Measurements from ENCODE around the gene SKAP1.

Gene SKAP1

GRCh38 chr17:48093341-48094045 lies 336.5 kb downstream of the SKAP1 start:
- no peak for DNase-seq

- no peak for DNase-seq
These were observed 345.1 kb downstream of the SKAP1 start for GRCh38 chr17:48084932-48085331.

Data from NCI-H748 treated with DMSO at 0.1 percent for 48 hours (cell line).